Measurements from ENCODE around the gene CTRB1. TPM values are rescaled to one million over a fixed set of nuclear protein-coding genes. Genes with fewer than 3 reads are reported as not detected.
"Not testable (repeated sequence)": the region's sequence is repeated elsewhere in the genome, so short reads cannot be mapped to it uniquely, and the experiment has no call there.

Gene CTRB1
- total RNA-seq, 1 donor from 2014 or later: not detected

DNA sequence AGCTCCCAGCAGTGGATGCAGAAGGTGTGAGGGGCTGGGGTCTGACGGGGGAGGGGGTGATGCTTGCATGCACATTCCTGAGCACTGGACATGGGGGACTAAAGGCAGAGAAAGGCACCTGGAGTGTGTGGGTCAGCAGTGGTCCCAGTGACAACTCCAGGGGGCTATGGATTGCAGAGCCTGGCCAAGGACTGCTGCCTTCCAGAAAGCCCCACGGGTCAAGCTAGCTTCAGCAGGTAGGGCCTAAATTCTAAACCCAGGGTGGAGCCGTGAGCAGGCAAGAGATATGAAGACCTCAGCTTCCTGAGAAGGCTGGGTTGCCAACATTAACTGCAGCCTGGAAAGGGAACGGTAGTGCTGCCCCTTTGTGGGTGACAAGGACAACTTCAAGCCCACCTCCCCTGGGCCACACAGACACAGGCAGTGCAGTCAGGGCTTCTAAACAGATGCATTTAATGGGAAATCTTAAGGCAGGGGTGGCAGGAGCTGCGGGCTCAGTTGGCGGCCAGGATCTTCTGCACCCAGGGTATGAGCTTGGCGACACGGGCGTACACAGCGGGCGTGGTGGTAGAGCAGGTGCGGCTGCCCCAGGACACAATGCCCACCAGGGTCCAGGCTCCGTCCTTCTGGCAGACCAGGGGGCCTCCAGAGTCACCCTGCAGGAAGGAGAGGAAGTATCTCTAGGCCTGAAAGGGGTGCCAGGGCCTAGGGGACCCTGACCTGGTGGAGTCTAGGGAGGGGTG lies 14.9 kb upstream of the CTRB1 start:
- no peak overlapping the region for H3K4me3 ChIP-seq
- H3K36me3 ChIP-seq: no peaks in the 10 kb centered on the region
- no peaks in the 10 kb centered on the region for H3K27me3 ChIP-seq
- no peak overlapping the region for H3K27ac ChIP-seq
- intact Hi-C loops (cut with DNase I): no loop called here
- H3K4me1 ChIP-seq: peaks cover 3% of the 10 kb centered on the region
- no peak for DNase-seq (ENCODE audit: extremely low spot score in 2 of 2)
- H3K9me3 ChIP-seq: no peaks in the 10 kb centered on the region
- TF ChIP-seq POLR2AphosphoS5 (IDR thresholded peaks at IDR 0.05; ENCODE audit: insufficient read depth in 1 of 2, low read depth in 1 of 2) (no peak), POLR2A (IDR thresholded peaks at IDR 0.05) (no peak)
- TF ChIP-seq, protein P1, sequence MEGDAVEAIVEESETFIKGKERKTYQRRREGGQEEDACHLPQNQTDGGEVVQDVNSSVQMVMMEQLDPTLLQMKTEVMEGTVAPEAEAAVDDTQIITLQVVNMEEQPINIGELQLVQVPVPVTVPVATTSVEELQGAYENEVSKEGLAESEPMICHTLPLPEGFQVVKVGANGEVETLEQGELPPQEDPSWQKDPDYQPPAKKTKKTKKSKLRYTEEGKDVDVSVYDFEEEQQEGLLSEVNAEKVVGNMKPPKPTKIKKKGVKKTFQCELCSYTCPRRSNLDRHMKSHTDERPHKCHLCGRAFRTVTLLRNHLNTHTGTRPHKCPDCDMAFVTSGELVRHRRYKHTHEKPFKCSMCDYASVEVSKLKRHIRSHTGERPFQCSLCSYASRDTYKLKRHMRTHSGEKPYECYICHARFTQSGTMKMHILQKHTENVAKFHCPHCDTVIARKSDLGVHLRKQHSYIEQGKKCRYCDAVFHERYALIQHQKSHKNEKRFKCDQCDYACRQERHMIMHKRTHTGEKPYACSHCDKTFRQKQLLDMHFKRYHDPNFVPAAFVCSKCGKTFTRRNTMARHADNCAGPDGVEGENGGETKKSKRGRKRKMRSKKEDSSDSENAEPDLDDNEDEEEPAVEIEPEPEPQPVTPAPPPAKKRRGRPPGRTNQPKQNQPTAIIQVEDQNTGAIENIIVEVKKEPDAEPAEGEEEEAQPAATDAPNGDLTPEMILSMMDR (IDR thresholded peaks at IDR 0.05): no peak

DNA sequence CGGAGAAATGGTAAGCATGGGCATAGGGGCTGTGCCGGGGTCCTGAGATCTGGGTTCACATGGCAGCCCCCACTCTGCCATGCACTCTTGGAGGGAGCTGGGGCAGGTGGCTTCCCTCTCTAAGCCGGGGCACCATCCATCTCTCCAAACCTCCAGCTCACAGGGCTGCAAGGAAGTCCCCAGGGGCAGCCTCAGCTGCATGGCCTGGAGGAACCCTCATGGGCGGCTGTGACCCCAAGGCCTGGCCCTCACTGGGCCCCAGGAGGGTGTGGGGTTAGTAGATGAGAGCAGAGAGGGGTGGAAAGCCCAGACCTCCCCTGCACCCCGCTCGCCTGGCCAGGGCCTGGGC lies 14.4 kb upstream of the CTRB1 start:
- TF ChIP-seq, protein P1 (IDR thresholded peaks at IDR 0.05): no peak
- TF ChIP-seq POLR2A (IDR thresholded peaks at IDR 0.05) (no peak), POLR2AphosphoS5 (IDR thresholded peaks at IDR 0.05; ENCODE audit: insufficient read depth in 1 of 2, low read depth in 1 of 2) (no peak)
- no peaks in the 10 kb centered on the region for H3K36me3 ChIP-seq
- no peaks in the 10 kb centered on the region for H3K9me3 ChIP-seq
- intact Hi-C loops (cut with DNase I): no loop called here
- peaks cover 3% of the 10 kb centered on the region for H3K4me1 ChIP-seq
- H3K27ac ChIP-seq: no peak overlapping the region
- no peaks in the 10 kb centered on the region for H3K27me3 ChIP-seq
- DNase-seq (ENCODE audit: extremely low spot score in 2 of 2): no peak
- no peak overlapping the region for H3K4me3 ChIP-seq

- intact Hi-C loops (cut with DNase I); H3K36me3 ChIP-seq; H3K27ac ChIP-seq; H3K9me3 ChIP-seq; H3K4me1 ChIP-seq; H3K27me3 ChIP-seq; H3K4me3 ChIP-seq; DNase-seq (ENCODE audit: extremely low spot score in 2 of 2): not testable (repeated sequence)
Observed at GRCh38 chr16:75204905-75205304, 13.9 kb upstream of the CTRB1 start.

- H3K9me3 ChIP-seq; H3K4me3 ChIP-seq; H3K36me3 ChIP-seq; H3K27ac ChIP-seq; intact Hi-C loops (cut with DNase I); H3K27me3 ChIP-seq; DNase-seq (ENCODE audit: extremely low spot score in 2 of 2); H3K4me1 ChIP-seq: not testable (repeated sequence)
Observed at GRCh38 chr16:75205438-75205837, 13.3 kb upstream of the CTRB1 start.

- H3K9me3 ChIP-seq; H3K27ac ChIP-seq; intact Hi-C loops (cut with DNase I); DNase-seq (ENCODE audit: extremely low spot score in 2 of 2); H3K4me3 ChIP-seq; H3K27me3 ChIP-seq; H3K36me3 ChIP-seq; H3K4me1 ChIP-seq: not testable (repeated sequence)
Observed at GRCh38 chr16:75205961-75206748, 12.6 kb upstream of the CTRB1 start.

- no peaks in the 10 kb centered on the region for H3K36me3 ChIP-seq
- no peaks in the 10 kb centered on the region for H3K9me3 ChIP-seq
- H3K4me3 ChIP-seq: no peak within 1 kb of the TSS
- intact Hi-C loops (cut with DNase I): no loop called here
- DNase-seq (ENCODE audit: extremely low spot score in 2 of 2): no peak
- TF ChIP-seq, protein P1 (IDR thresholded peaks at IDR 0.05): no peak
- TF ChIP-seq POLR2AphosphoS5 (IDR thresholded peaks at IDR 0.05; ENCODE audit: insufficient read depth in 1 of 2, low read depth in 1 of 2) (no peak), POLR2A (IDR thresholded peaks at IDR 0.05) (no peak)
- no peaks in the 10 kb centered on the region for H3K4me1 ChIP-seq
- H3K27me3 ChIP-seq: no peaks in the 10 kb centered on the region
- H3K27ac ChIP-seq: no peak within 1 kb of the TSS
Observed at GRCh38 chr16:75206749-75207451, 11.9 kb upstream of the CTRB1 start, which contains the start of gene CTRB2. Gene CTRB2 (minus strand): TSS chr16:75207161. CDS start chr16:75207141, 20 bp downstream.
